Measurements from ENCODE around the gene GRK2. TPM values are rescaled to one million over a fixed set of nuclear protein-coding genes. Genes with fewer than 3 reads are reported as not detected.
A peak's percentile ranks its signal among the peaks of the same experiment; 100 is the strongest.

GRK2 gene
- total RNA-seq = 281 and 294 TPM in 2 replicates
- total RNA-seq (2013) = 196 TPM
- polyA plus RNA-seq = 534 and 639 TPM in 2 replicates
- polyA minus RNA-seq = 323 and 443 TPM in 2 replicates

DNA sequence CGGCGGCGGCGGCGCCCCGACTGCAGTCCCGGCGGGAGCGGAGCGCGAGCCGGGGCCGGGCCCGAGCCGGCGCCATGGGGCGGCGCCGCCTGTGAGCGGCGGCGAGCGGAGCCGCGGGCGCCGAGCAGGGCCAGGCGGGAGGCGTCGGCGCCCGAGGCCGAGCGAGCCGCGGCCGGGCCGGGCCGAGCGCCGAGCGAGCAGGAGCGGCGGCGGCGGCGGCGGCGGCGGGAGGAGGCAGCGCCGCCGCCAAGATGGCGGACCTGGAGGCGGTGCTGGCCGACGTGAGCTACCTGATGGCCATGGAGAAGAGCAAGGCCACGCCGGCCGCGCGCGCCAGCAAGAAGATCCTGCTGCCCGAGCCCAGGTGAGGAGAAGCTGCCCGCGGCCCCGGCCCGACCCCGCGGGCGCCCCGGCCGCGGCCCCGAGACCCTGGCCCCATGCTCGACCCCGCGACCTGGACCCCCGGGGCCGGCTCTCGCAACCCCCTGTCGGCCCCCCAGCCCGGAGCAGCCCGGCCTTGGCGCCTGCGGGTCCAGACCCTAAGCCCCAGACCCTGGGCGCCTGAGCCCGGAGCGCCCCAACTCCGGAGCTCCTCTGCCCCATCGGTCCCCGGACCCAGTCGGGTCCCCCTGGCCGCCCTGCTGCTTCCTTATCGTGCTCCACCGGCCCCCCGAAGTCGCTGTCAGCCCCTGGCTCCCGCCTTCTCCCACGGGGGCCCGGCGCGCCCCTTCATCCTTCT is at the start of gene GRK2:
Gene GRK2 (plus strand): TSS at position 25 of the 739 bp plus-strand sequence. CDS start 227 bp downstream, at position 252.
- H3K27me3 ChIP-seq (replicated peaks in 1 of 4; ENCODE audit: control extremely low read depth in 1 of 4, control insufficient read depth in 3 of 4, insufficient read depth in 4 of 4, low read length in 3 of 4) = peaks cover 0 to 7% (median 2%) of the 10 kb centered on the region in 4 experiments
- Mint-ChIP-seq H3K27me3 (peaks cover 6% of the 10 kb centered on the region), H3K4me3 (peak within 1 kb of the TSS; percentile 98), H3K27ac (peak within 1 kb of the TSS; percentile 98), H3K4me1 (peaks cover 72% of the 10 kb centered on the region), H3K9me3 (ENCODE audit: insufficient read depth) (no peaks in the 10 kb centered on the region)
- ATAC-seq (ENCODE audit: low read depth) (peak; percentile 35), DNase-seq (peak; percentile 77)
- H3K36me3 ChIP-seq (replicated peaks in 1 of 2; ENCODE audit: control extremely low read depth in 1 of 2, control insufficient read depth in 1 of 2, extremely low read depth in 1 of 2, insufficient read depth in 2 of 2, low read length in 1 of 2) = peaks cover 0 to 39% of the 10 kb centered on the region in 2 experiments
- H3K79me2 ChIP-seq (ENCODE audit: control insufficient read depth, insufficient read depth, low read length) = peaks cover 89% of the 10 kb centered on the region
- TF ChIP-seq EZH2 (IDR thresholded peaks at IDR 0.05; ENCODE audit: borderline replicate concordance, insufficient read depth, low read depth, low read length, poor library complexity, severe bottlenecking) (no peak), CTCF (IDR thresholded peaks at IDR 0.05) (no peak)
- H3K4me2 ChIP-seq (replicated peaks; ENCODE audit: low read depth, low read length, poor library complexity, severe bottlenecking) = peak within 1 kb of the TSS; percentile 92
- WGBS (ENCODE audit: insufficient coverage) = under 1% methylated on average over 103 of the region's 103 CpGs
- H3K4me3 ChIP-seq (ENCODE audit: control extremely low read depth in 1 of 5, extremely low read depth in 1 of 5, insufficient read depth in 1 of 5, low read depth in 2 of 5, low read length in 4 of 5) = peak within 1 kb of the TSS; percentile 80 to 89 (median 87)
- H4K20me1 ChIP-seq (ENCODE audit: control insufficient read depth, insufficient read depth, low read length, poor library complexity, severe bottlenecking) = peaks cover 48% of the 10 kb centered on the region
- peaks cover 65 to 68% of the 10 kb centered on the region in 2 donors for H3K4me1 ChIP-seq (ENCODE audit: control insufficient read depth in 2 of 2, insufficient read depth in 2 of 2, low read length in 2 of 2)
- peak within 1 kb of the TSS; percentile 95 for H3K9ac ChIP-seq (ENCODE audit: low read length)
- CTCF ChIA-PET = interaction anchor here (0.5 to 8.9 kb wide), 13 partner anchors 11 to 121 kb away, joined by 3 to 229 read pairs (median 7); partner anchors contain the start of gene ANKRD13D
- POLR2A ChIA-PET = interaction anchor here (0.5 to 7.8 kb wide), 8 partner anchors 11 to 116 kb away, joined by 3 to 131 read pairs (median 24); partner anchors contain the start of genes ANKRD13D and POLD4
- intact Hi-C loops (cut with micrococcal nuclease) = loop anchor here (1.0 to 10.0 kb wide), 3 partner anchors 51 to 318 kb away; partner anchors contain the start of genes CDK2AP2, GSTP1 and PITPNM1
- H3K9me3 ChIP-seq (ENCODE audit: control extremely low read depth in 1 of 3, control insufficient read depth in 2 of 3, insufficient read depth in 1 of 3, low read length in 2 of 3) = no peaks in the 10 kb centered on the region
- peak within 1 kb of the TSS; percentile 73 to 82 for H3K27ac ChIP-seq (ENCODE audit: low read length in 2 of 2)
- peak within 1 kb of the TSS; percentile 80 for H2AFZ ChIP-seq (ENCODE audit: insufficient read depth, low read depth, low read length, poor library complexity, severe bottlenecking)

- DNase-seq (no peak), ATAC-seq (ENCODE audit: low read depth) (no peak)
- TF ChIP-seq CTCF (IDR thresholded peaks at IDR 0.05) (no peak), EZH2 (IDR thresholded peaks at IDR 0.05; ENCODE audit: borderline replicate concordance, insufficient read depth, low read depth, low read length, poor library complexity, severe bottlenecking) (no peak)
- no peak overlapping the region for H3K4me2 ChIP-seq (replicated peaks; ENCODE audit: low read depth, low read length, poor library complexity, severe bottlenecking)
- Mint-ChIP-seq H3K27ac (no peak overlapping the region), H3K9me3 (ENCODE audit: insufficient read depth) (no peaks in the 10 kb centered on the region), H3K27me3 (no peaks in the 10 kb centered on the region), H3K4me1 (no peaks in the 10 kb centered on the region), H3K4me3 (no peak overlapping the region)
- ChIA-PET POLR2A (no interaction called here), CTCF (no interaction called here)
- H3K79me2 ChIP-seq (ENCODE audit: control insufficient read depth, insufficient read depth, low read length) = peaks cover 8% of the 10 kb centered on the region
- no CpG with 5 or more reads among the region's 8 CpGs for WGBS (ENCODE audit: insufficient coverage)
- no peak overlapping the region for H3K27ac ChIP-seq (ENCODE audit: low read length in 2 of 2)
- no peaks in the 10 kb centered on the region for H4K20me1 ChIP-seq (ENCODE audit: control insufficient read depth, insufficient read depth, low read length, poor library complexity, severe bottlenecking)
- no peak overlapping the region for H2AFZ ChIP-seq (ENCODE audit: insufficient read depth, low read depth, low read length, poor library complexity, severe bottlenecking)
- H3K36me3 ChIP-seq (replicated peaks in 1 of 2; ENCODE audit: control extremely low read depth in 1 of 2, control insufficient read depth in 1 of 2, extremely low read depth in 1 of 2, insufficient read depth in 2 of 2, low read length in 1 of 2) = peaks cover 3 to 54% of the 10 kb centered on the region in 2 experiments
- no peak overlapping the region for H3K4me3 ChIP-seq (ENCODE audit: control extremely low read depth in 1 of 5, extremely low read depth in 1 of 5, insufficient read depth in 1 of 5, low read depth in 2 of 5, low read length in 4 of 5)
- H3K9me3 ChIP-seq (ENCODE audit: control extremely low read depth in 1 of 3, control insufficient read depth in 2 of 3, insufficient read depth in 1 of 3, low read length in 2 of 3) = no peaks in the 10 kb centered on the region
- intact Hi-C loops (cut with micrococcal nuclease) = no loop called here
- no peaks in the 10 kb centered on the region for H3K27me3 ChIP-seq (replicated peaks in 1 of 4; ENCODE audit: control extremely low read depth in 1 of 4, control insufficient read depth in 3 of 4, insufficient read depth in 4 of 4, low read length in 3 of 4)
- no peaks in the 10 kb centered on the region for H3K4me1 ChIP-seq (ENCODE audit: control insufficient read depth in 2 of 2, insufficient read depth in 2 of 2, low read length in 2 of 2)
- no peak overlapping the region for H3K9ac ChIP-seq (ENCODE audit: low read length)
Observed at GRCh38 chr11:67227726-67228125, 38.5 kb upstream of the GRK2 start.

Measured in B cell (primary cell).